Forelimb muscle (tissue), 1 donor: ENCODE data around the gene SKIC3. TPM values are rescaled to one million over a fixed set of nuclear protein-coding genes. Genes with fewer than 3 reads are reported as not detected.

Experiments used
- DNase-seq: peaks from one replicate; pipeline ENCODE4 v3.0.0-alpha.2; 2013; ENCODE audit warnings: low read depth
- polyA plus RNA-seq: library from polyadenylated mRNA; unstranded; fragments of 120-200 nt; gene quantifications from one replicate; pipeline ENCODE4 v1.2.1, GENCODE V29; 2013; ENCODE audit not compliant: insufficient read length

SKIC3 gene
- polyA plus RNA-seq = 59.3 TPM

DNA sequence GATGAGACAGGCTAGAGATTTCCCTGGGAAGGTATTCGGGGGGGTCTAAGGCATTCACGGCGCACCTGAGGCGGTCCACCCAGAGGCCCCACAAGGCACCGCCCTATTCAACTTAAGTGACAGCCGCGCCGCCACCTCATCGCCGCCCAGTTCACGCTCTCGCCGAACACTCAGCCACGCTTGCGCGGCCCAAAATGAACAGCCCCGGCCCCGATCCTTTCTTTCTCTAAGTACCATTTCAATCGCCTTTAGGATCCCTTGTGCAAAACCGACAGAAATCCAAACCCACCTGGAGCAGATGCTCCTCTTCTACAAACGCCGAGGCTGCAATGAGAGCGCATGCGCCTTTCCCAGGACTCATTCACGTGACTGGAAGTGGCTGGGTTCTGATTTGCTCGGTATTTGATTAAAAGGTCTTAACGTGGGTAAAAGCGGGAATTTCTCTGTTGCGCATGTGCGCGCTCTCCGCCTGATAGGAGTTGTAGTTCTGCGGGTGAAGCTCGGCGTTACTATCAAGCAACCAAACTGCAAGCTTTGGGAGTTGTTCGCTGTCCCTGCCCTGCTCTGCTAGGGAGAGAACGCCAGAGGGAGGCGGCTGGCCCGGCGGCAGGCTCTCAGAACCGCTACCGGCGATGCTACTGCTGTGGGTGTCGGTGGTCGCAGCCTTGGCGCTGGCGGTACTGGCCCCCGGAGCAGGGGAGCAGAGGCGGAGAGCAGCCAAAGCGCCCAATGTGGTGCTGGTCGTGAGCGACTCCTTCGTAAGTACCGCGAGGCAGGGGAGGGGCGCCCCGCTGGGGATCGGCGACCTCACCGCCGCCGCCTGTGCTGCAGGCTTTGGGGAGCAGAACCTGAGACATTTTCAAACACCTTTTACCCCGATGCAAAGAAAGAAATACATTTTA, at the start of gene SKIC3, which contains the start of gene ARSK:
SKIC3 (minus strand) TSS at position 331 of the 902 bp plus-strand sequence. CDS start 7,827 bp downstream, outside the sequence.
ARSK (plus strand) TSS at position 455 of the 902 bp plus-strand sequence; CDS start at position 633, 178 bp downstream.
- DNase-seq = peak; percentile 100

DNA sequence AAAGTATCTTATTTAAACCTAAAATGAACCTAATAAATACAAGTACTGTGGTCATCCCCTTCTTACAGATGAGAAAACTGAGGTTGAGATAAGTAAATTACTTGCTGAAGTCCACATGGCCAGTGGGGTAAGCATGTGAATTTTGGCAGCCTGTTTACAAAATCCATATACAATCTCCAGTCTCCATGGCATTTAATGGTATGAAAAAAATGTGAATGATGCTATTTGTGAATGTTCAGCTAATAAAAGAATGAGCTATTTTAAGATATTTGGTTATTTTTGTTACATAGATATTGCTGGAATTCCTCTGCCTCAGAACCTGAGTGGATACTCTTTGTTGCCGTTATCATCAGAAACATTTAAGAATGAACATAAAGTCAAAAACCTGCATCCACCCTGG, 45.8 kb upstream of the SKIC3 start:
- no peak for DNase-seq

GRCh38 chr5:95599252-95599651, 44.5 kb upstream of the SKIC3 start:
- no peak for DNase-seq

GRCh38 chr5:95595289-95595931, 40.6 kb upstream of the SKIC3 start:
- DNase-seq = no peak

DNA sequence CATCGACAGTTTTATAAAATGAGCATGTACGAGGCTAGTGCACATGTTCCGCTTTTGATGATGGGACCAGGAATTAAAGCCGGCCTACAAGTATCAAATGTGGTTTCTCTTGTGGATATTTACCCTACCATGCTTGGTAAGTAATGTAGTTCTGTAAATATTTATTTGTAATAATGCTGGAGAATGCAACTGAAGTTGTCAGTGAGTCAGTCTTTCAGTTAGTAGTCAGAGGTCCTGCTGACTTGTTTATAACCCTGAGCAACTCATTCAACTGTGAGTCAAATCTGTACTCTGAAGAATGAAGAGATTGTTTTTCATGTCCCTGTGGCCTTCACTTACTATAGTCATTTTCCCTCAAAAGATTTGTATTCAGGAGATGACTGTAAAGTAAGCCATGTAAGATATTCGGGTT, 36.7 kb upstream of the SKIC3 start:
- DNase-seq = no peak

- DNase-seq = no peak
Measured at GRCh38 chr5:95590880-95591279, 36.1 kb upstream of the SKIC3 start.

DNA sequence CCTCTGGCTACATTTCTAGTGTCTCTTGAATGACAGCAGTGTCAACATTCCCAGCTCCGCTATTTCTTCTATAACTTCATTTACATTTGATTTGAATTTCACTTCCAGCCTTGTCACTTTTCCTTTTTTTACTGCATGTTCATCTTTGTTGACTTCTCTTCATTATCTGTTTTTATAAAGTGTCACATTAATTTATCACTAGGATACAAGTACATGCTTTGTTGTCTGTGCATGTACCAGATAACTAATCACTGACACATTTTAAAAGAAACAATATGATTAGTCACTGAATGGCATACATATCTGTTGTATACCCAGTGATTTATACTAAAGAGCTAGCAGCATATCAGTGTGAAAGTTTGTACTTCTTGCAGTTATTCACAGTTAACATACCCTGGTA, 29.2 kb upstream of the SKIC3 start:
- DNase-seq = no peak

GRCh38 chr5:95581576-95581975, 26.8 kb upstream of the SKIC3 start:
- DNase-seq = no peak

- DNase-seq = no peak
Measured at GRCh38 chr5:95572016-95572415, 17.2 kb upstream of the SKIC3 start.

DNA sequence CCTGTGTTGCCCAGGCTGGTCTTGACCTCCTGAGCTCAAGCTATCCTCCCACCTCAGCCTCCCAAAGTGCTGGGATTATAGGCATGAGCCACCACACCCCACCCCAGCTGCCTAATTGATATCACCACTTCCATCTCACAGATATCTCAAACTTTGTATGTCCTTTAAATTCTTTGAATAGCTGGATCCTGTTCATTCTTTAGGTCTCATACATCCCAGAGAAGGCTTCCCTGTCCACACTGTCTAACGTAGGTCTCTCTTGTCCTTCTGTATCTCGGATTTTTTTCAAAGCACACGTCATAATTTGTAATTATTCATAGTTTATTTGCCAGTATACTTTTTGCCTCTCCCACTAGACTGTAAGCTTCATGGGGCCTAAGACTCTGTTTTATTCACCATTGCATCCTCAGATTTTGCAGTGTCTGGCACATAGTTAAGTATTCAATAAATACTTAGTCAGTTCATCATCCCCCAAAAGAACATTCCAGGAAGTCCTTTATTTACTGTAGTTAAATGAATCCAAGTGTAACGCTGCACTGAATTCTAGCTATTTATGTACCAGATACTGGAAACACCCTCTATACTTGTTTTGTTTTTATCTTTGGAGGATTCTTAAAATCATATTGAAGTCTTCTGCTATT, 10.6 kb upstream of the SKIC3 start:
- DNase-seq = no peak

GRCh38 chr5:95564450-95564849, 9.7 kb upstream of the SKIC3 start:
- peak; percentile 11 for DNase-seq

DNA sequence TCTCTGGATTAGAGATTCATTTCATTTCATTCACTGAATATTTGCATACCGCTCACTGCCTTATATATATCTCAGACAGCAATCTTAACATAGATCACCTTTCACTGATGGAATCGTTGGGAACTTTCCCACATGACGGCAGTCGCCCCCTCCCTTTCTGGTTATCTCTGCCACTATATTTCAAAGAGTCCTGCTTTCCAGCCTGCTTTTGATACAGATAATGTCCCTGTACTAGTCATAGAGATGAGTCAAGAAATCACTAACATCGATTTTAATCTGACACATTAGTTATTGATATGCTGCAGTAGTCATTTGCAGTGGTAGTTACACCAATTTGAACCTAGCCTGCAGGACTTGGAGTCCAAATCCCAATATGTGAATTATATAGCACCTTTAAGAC, 8.6 kb upstream of the SKIC3 start:
- DNase-seq = no peak

DNA sequence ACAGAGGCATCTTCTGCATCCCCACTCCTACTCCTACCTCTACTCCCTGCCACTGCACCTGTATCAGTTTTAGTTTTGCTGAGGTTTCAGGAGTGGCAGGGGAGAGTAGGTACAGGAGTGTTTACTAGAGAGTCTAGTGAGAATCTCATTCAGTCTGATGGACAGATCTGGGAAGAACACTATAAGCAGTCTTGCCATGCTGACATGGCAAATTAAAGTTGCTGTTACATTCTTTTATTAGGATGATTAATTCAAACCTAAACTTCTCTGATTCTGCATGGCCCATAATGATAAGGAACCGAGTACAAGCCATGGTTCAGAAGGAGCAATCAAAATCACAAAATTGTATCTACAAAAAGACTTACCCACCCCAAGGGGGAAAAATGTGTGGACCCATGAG, 7.5 kb upstream of the SKIC3 start:
- no peak for DNase-seq

DNA sequence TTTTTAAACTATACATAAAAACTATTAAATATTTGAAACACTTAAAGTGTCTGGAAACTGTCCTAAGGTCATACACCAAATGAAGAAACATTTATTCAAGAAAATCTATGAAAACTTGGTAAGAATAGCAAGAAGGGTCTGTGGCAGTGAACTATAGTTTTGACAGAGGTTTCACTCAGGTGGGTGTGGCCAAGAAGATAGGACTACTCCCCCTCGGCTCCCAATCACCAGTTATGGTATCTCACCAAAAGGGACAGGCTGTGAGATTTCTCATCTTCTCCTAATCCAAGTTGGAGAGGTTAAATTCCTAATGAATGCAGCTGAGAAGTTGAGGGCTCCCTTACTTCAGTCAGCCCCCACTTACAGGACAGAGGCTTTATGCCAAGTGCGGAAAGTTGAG, 3.1 kb upstream of the SKIC3 start:
- DNase-seq = no peak

GRCh38 chr5:95555553-95555952, 776 bp upstream of the SKIC3 start:
- no peak for DNase-seq

- no peak for DNase-seq
Measured at GRCh38 chr5:95554331-95554646, 488 bp downstream of the SKIC3 start.

DNA sequence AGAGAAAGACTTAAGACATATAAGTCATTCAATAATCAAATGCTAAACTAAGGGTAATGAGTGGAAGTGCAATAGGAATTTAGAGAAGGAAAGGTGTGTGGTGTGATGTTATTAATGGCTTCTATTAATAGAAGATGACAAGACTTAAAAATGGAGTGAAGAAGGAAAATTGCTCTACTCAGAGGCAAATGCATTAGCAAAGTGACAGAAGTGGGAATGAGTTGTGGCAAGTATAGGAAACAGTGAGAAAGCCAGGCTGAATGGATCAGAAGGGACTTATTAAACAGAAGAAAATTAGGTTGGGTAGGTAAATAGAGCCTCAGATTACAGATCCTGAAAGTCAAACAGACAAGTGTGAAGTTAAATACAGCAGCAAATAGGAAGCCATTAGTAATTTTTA, 5.7 kb downstream of the SKIC3 start:
- no peak for DNase-seq

DNA sequence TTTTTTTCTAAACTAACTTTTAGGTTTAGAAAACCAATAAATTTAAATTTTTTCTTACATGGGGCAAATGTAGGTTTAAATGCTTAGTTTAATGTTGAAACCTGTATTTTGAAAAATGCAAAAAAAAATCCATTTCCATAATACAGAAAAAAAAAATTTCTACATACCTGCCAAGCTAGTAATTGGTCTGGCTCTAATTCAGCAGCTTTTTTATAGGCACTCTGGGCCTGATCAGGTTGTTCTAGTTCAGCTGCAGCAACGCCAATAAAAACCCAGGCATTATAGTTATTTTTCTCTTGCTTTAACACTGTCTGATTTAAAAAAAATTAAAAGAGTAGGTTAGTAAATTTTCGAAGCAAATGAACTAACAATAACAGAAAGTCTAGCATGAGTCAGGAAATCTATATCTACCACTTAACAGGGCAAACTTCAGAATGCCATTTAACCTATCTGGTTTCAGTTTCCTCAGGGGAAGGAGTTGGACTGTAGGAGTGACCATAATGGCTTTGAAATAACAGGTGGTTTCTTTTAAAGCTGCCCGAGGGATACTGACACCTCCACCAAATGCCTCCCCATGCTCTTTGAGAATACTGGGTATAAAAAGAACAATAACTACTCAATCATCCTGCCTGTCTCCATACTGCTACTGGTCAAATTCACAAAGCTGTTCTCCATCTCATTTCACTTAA, 11.6 kb downstream of the SKIC3 start:
- DNase-seq = no peak

- DNase-seq = no peak
Measured at GRCh38 chr5:95537501-95537900, 17.3 kb downstream of the SKIC3 start.

- DNase-seq = no peak
Measured at GRCh38 chr5:95533761-95534160, 21.0 kb downstream of the SKIC3 start.

DNA sequence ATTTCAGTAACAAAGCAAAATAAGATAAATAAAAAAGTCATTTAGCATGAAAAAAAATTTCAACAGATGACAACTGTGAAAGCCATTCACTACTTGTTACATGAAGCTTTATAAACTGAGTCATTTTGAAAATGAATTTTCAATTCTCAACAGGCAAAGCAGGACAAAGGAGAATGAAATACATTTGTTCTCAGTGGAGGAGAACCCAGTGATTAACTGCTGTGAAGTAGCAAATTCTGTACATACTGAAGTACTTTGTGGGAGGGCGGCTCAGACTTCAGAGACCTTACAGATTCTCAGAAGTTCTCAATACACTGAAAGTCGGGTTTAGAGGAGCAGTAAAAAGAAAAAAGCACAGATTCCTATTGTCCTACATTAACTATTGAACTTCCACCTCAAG, 21.7 kb downstream of the SKIC3 start:
- no peak for DNase-seq

- no peak for DNase-seq
Measured at GRCh38 chr5:95532415-95532814, 22.4 kb downstream of the SKIC3 start.
